K562 (cell line): ENCODE results near the gene CUTA. TPM values are rescaled to one million over a fixed set of nuclear protein-coding genes. Genes with fewer than 3 reads are reported as not detected.
A peak's percentile ranks its signal among the peaks of the same experiment; 100 is the strongest.

ENCODE experiments used
- CBFA2T3 ChIP-seq: fragments of 450-650 bp; IDR thresholded peaks from 2 replicates; pipeline ENCODE4 v1.6.1; 2017
- CCAR2 ChIP-seq: fragments of 200-400 bp; formaldehyde crosslinking; IDR thresholded peaks from 2 replicates; pipeline ENCODE4 v1.6.1; 2017; ENCODE audit warnings: mild to moderate bottlenecking, low read depth, low read length
- ELF1 ChIP-seq: fragments of 200-800 bp; sonication (Bioruptor generic); IDR thresholded peaks from 2 replicates; pipeline ENCODE4 v1.6.1; 2016; ENCODE audit warnings: missing genetic modification characterization, missing compliant biosample characterization
- FOXJ2 ChIP-seq: fragments of 200-800 bp; sonication (Bioruptor generic); IDR thresholded peaks from 2 replicates; pipeline ENCODE4 v1.6.1; 2016; ENCODE audit warnings: missing genetic modification characterization, missing compliant biosample characterization
- KDM2B ChIP-seq: fragments of 250-450 bp; sonication (Bioruptor Pico); IDR thresholded peaks from 2 replicates; pipeline ENCODE4 v1.8.0; 2021; ENCODE audit warnings: mild to moderate bottlenecking, moderate library complexity
- KLF13 ChIP-seq: fragments of 450-650 bp; IDR thresholded peaks from 2 replicates; pipeline ENCODE4 v1.6.1; 2016; ENCODE audit warnings: missing genetic modification characterization, low read depth, mild to moderate bottlenecking, missing compliant biosample characterization, moderate library complexity, borderline replicate concordance
- MAFG ChIP-seq: fragments of 450-650 bp; conservative IDR thresholded peaks from 2 replicates; pipeline ENCODE4 v1.6.1; 2016; ENCODE audit warnings: missing genetic modification characterization, missing compliant biosample characterization
- MCM5 ChIP-seq: fragments of 450-650 bp; IDR thresholded peaks from 2 replicates; pipeline ENCODE4 v1.6.1; 2016; ENCODE audit warnings: low read depth
- MEIS2 ChIP-seq: fragments of 450-650 bp; IDR thresholded peaks from 2 replicates; pipeline ENCODE4 v1.6.1; 2014; ENCODE audit warnings: mild to moderate bottlenecking; ENCODE audit not compliant: partially characterized antibody
- MIER1 ChIP-seq: fragments of 450-650 bp; IDR thresholded peaks from 2 replicates; pipeline ENCODE4 v1.6.1; 2016; ENCODE audit warnings: antibody characterized with exemption, mild to moderate bottlenecking, low read depth
- NBN ChIP-seq: fragments of 450-650 bp; IDR thresholded peaks from 2 replicates; pipeline ENCODE4 v1.6.1; 2016; ENCODE audit warnings: low read depth, mild to moderate bottlenecking
- NELFE ChIP-seq: IDR thresholded peaks from 2 replicates; pipeline ENCODE4 v1.6.1; 2011; ENCODE audit warnings: mild to moderate bottlenecking; ENCODE audit not compliant: insufficient read depth, insufficient read length
- PHB2 ChIP-seq: fragments of 450-650 bp; IDR thresholded peaks from 2 replicates; pipeline ENCODE4 v1.6.1; 2017; ENCODE audit warnings: low read depth
- PHF21A ChIP-seq: fragments of 450-650 bp; IDR thresholded peaks from 2 replicates; pipeline ENCODE4 v1.6.1; 2017; ENCODE audit warnings: low read depth, borderline replicate concordance
- RFX7 ChIP-seq: fragments of 250-450 bp; sonication (Bioruptor Pico); IDR thresholded peaks from 2 replicates; pipeline ENCODE4 v1.5.1; 2021; ENCODE audit warnings: mild to moderate bottlenecking
- SRSF9 ChIP-seq: fragments of 200-400 bp; formaldehyde crosslinking; IDR thresholded peaks from 2 replicates; pipeline ENCODE4 v1.6.1; 2017; ENCODE audit warnings: low read depth, low read length, borderline replicate concordance
- TBL1XR1 ChIP-seq, 2 experiments: IDR thresholded peaks; 2 replicates each; pipeline ENCODE4 v1.6.1; 2012; ENCODE audit warnings: improper control_type of control experiment in 2 of 2, low read length in 2 of 2, mild to moderate bottlenecking in 1 of 2
- ZBTB12 ChIP-seq: fragments of 250-450 bp; sonication (Bioruptor Pico); IDR thresholded peaks from 2 replicates; pipeline ENCODE4 v1.4.0; 2020
- ZBTB2 ChIP-seq: fragments of 450-650 bp; IDR thresholded peaks from 2 replicates; pipeline ENCODE4 v1.6.1; 2016; ENCODE audit warnings: antibody characterized with exemption
- ZNF395 ChIP-seq: fragments of 200-800 bp; sonication (Bioruptor generic); IDR thresholded peaks from 2 replicates; pipeline ENCODE4 v1.6.1; 2017; ENCODE audit warnings: missing genetic modification characterization, missing compliant biosample characterization
- ZNF449 ChIP-seq: fragments of 250-450 bp; sonication (Bioruptor Pico); IDR thresholded peaks from 2 replicates; pipeline ENCODE4 v1.8.0; 2022; ENCODE audit warnings: moderate library complexity, mild to moderate bottlenecking, inconsistent platforms
- polyA plus RNA-seq, 8 experiments: library from polyadenylated mRNA; depleted of rRNA in 4 of 8; stranded (reverse) in 5 of 8; unstranded in 3 of 8; fragments of >200 nt; fragmentation: Nextera tagmentation in 2 of 8; fragmentation: Illumina TruSeq in 1 of 8; extraction: Ambion mirVana in 2 of 8; extraction: Trizol in 1 of 8; gene quantifications; 2 replicates each; pipeline versions ENCODE4 v1.2.1 to v1.2.3, GENCODE V29; 2011 to 2014; ENCODE audit warnings: inconsistent platforms in 1 of 8, missing spikeins in 1 of 8
- total RNA-seq, 7 experiments: library from RNA; depleted of rRNA in 6 of 7; stranded (reverse); fragments of >200 nt in 6 of 7; fragmentation: Illumina TruSeq in 2 of 7; extraction: Trizol in 2 of 7; gene quantifications; 2 replicates each; pipeline versions ENCODE4 v1.2.1 to v1.2.3, GENCODE V29; 2011 to 2021; ENCODE audit warnings: low replicate concordance in 1 of 7
- TF ChIP-seq, protein P1 (sequence below): fragments of 450-650 bp; formaldehyde crosslinking; IDR thresholded peaks from 2 replicates; pipeline ENCODE4 v1.4.0; 2022; ENCODE audit warnings: mild to moderate bottlenecking, moderate library complexity
- TF ChIP-seq, protein P2 (sequence below): fragments of 250-450 bp; sonication (Bioruptor Pico); IDR thresholded peaks from 2 replicates; pipeline ENCODE4 v1.9.0; 2021; ENCODE audit warnings: mild to moderate bottlenecking

Gene CUTA
- total and polyA plus RNA-seq, 9 of the 15 experiments (the other 6 are each of a cell fraction or from before 2014, with no cell fraction given) = 166 to 682 (median 310) TPM

GRCh38 chr6:33391278-33391921 is 26.5 kb downstream of the CUTA start, which contains the start of gene KIFC1 (continued):
- TF ChIP-seq, protein P1, sequence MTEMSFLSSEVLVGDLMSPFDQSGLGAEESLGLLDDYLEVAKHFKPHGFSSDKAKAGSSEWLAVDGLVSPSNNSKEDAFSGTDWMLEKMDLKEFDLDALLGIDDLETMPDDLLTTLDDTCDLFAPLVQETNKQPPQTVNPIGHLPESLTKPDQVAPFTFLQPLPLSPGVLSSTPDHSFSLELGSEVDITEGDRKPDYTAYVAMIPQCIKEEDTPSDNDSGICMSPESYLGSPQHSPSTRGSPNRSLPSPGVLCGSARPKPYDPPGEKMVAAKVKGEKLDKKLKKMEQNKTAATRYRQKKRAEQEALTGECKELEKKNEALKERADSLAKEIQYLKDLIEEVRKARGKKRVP (CRISPR knock-in tag) = no peak
- TF ChIP-seq, protein P2, sequence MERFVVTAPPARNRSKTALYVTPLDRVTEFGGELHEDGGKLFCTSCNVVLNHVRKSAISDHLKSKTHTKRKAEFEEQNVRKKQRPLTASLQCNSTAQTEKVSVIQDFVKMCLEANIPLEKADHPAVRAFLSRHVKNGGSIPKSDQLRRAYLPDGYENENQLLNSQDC (CRISPR knock-in tag) = no peak
- no peak for TF ChIP-seq KDM2B (CRISPR knock-in tag)
- TF ChIP-seq NBN = peak; percentile 90
- TF ChIP-seq RFX7 = no peak
- TF ChIP-seq CCAR2 = no peak
- TF ChIP-seq TBL1XR1 (IDR thresholded peaks at IDR 0.05; ENCODE audit: low read length in 2 of 2) = peak in 1 of 2 experiments; percentile 67; a peak in 3 of 4 replicates
- peak; percentile 52; the same call in 1 of the 2 replicates for TF ChIP-seq FOXJ2 (tag)
- 0 out of 2 replicates have a peak, but pooled peaks have one; percentile 31 for TF ChIP-seq KLF13 (tag)
- no peak for TF ChIP-seq NELFE
- TF ChIP-seq SRSF9 = no peak
- no peak for TF ChIP-seq MCM5
- TF ChIP-seq MIER1 = no peak
- TF ChIP-seq ZNF395 (CRISPR knock-in tag) = peak; percentile 33; the same call in 1 of the 2 replicates
- TF ChIP-seq MAFG (tag) = no peak
- TF ChIP-seq ELF1 (tag) = peak; percentile 98
- TF ChIP-seq ZNF449 (CRISPR knock-in tag) = no peak
- TF ChIP-seq PHF21A = 0 out of 2 replicates have a peak, but pooled peaks have one; percentile 36
- peak; percentile 83 for TF ChIP-seq MEIS2
- peak; percentile 96 for TF ChIP-seq ZBTB2
- TF ChIP-seq PHB2 = no peak
- TF ChIP-seq ZBTB12 = peak; percentile 87
- TF ChIP-seq CBFA2T3 = no peak
